Endothelial cell of umbilical vein (primary cell): ENCODE data around the gene PLA2R1.

Experiments
- CTCF ChIP-seq, 2 donors: IDR thresholded peaks; 1 replicate in 1 of 2; 2 replicates in 1 of 2; pipeline ENCODE4 v1.5.1; 2011; ENCODE audit warnings: low read length in 2 of 2, mild to moderate bottlenecking in 2 of 2, moderate library complexity in 2 of 2, control low read depth in 1 of 2, inconsistent platforms in 1 of 2, low read depth in 1 of 2; ENCODE audit not compliant: insufficient read depth in 1 of 2; ENCODE audit errors: extremely low read depth in 1 of 2
- EZH2 ChIP-seq: IDR thresholded peaks from 2 replicates; pipeline ENCODE4 v1.6.1; 2012; ENCODE audit warnings: borderline replicate concordance, low read depth, mild to moderate bottlenecking, moderate library complexity, low read length, inconsistent platforms; ENCODE audit not compliant: severe bottlenecking
- FOS ChIP-seq: IDR thresholded peaks from 2 replicates; pipeline ENCODE4 v1.6.1; 2011; ENCODE audit warnings: mild to moderate bottlenecking, low read length, moderate library complexity, borderline replicate concordance; ENCODE audit not compliant: insufficient read depth
- GATA2 ChIP-seq: IDR thresholded peaks from 2 replicates; pipeline ENCODE4 v1.7.0; 2011; ENCODE audit warnings: low read depth, mild to moderate bottlenecking, moderate library complexity, mixed read lengths, low read length; ENCODE audit not compliant: insufficient read length, insufficient read depth
- JUN ChIP-seq: IDR thresholded peaks from 2 replicates; pipeline ENCODE4 v1.6.1; 2011; ENCODE audit warnings: borderline replicate concordance, low read depth; ENCODE audit not compliant: insufficient read length, insufficient read depth
- MAX ChIP-seq: IDR thresholded peaks from 2 replicates; pipeline ENCODE4 v1.6.1; 2011; ENCODE audit not compliant: insufficient read depth, insufficient read length
- MYC ChIP-seq: IDR thresholded peaks from one replicate; pipeline ENCODE4 v1.6.1; 2011; ENCODE audit warnings: mild to moderate bottlenecking, low read depth, low read length
- POLR2A ChIP-seq: IDR thresholded peaks from 2 replicates; pipeline ENCODE4 v1.6.1; 2012; ENCODE audit warnings: low read depth, mild to moderate bottlenecking, control low read depth, low read length
- POLR2AphosphoS5 ChIP-seq: IDR thresholded peaks from 2 replicates; pipeline ENCODE4 v1.6.1; 2012; ENCODE audit warnings: low read depth, mild to moderate bottlenecking, control low read depth, low read length, moderate library complexity; ENCODE audit not compliant: insufficient read depth

GRCh38 chr2:159988412-159988970 is 73.9 kb downstream of the PLA2R1 start:
- no peak for TF ChIP-seq POLR2AphosphoS5
- no peak for TF ChIP-seq JUN
- TF ChIP-seq CTCF (IDR thresholded peaks at IDR 0.05; ENCODE audit: extremely low read depth in 1 of 2, insufficient read depth in 1 of 2, low read depth in 1 of 2, low read length in 2 of 2) = no peak
- TF ChIP-seq EZH2 = no peak
- no peak for TF ChIP-seq MYC
- no peak for TF ChIP-seq POLR2A
- TF ChIP-seq GATA2 = no peak
- no peak for TF ChIP-seq MAX
- no peak for TF ChIP-seq FOS
